GM10847 (cell line): Measurements from ENCODE around the gene NOS1AP.

Source experiments
- POLR2A ChIP-seq: IDR thresholded peaks from 2 replicates; pipeline ENCODE4 v1.6.1; 2011; ENCODE audit not compliant: insufficient read length; ENCODE audit errors: extremely low read depth

NOS1AP gene

DNA sequence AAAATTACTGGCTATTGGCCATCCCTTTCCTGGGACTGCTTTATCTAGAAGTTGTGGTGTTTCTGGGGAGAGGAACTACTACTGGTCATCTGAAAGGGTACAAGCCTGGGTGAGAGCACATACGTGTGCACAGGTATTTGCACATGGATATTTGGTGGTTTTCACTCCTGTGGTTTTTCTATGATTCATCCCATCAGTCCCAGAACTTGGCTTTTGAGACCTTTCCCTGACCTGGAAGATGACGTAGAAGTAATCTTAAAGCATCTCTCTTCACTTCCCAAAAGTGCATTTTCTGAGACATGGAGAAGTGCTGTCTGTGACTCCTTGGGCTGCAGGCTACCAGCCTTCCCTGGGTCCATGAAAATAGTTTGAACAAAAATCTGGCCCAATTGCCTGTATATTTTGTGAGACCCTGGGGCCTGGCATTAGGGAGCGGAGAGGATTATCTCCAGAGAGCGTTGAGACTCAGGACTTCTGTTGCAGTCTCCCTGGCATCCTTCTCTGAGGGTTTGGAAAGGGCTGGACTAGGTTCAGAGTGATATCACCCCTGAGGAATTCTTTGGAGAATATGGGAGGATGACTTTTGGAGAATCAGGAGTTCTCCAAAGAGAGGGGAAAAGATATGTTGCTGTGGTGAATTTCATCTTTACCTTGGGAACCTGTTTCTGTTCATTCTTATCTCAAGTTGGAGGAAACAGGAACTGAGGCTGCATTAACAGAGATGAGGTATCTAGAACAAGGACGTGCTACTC is 130.8 kb downstream of the NOS1AP start:
- TF ChIP-seq POLR2A, result no peak

GRCh38 chr1:162204129-162204822 is 134.8 kb downstream of the NOS1AP start:
- no peak for TF ChIP-seq POLR2A

GRCh38 chr1:162204823-162205155 is 135.3 kb downstream of the NOS1AP start:
- TF ChIP-seq POLR2A, result no peak

DNA sequence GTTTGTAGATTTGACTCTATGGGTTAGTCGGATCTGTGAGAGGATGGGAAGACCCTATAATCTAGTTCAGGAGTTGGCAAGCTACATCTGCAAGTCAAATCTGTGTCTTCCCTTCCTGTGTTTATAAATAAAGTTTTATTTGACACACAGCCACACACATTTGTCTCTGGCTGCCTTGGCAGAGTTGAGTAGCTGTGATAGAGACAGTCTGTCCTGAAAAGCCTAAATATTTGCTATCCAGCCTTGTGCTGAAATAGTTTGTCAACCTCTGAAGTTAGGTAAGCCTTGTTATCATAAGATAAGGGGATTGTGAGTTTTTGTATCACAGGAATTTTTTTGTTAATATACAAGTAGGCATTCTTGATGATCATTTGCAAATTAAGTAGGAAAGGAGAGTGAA is 136.8 kb downstream of the NOS1AP start:
- TF ChIP-seq POLR2A, result no peak

- TF ChIP-seq POLR2A, result no peak
Measured at GRCh38 chr1:162206749-162207635, 137.5 kb downstream of the NOS1AP start.

GRCh38 chr1:162207862-162208261 is 138.4 kb downstream of the NOS1AP start:
- TF ChIP-seq POLR2A, result no peak

DNA sequence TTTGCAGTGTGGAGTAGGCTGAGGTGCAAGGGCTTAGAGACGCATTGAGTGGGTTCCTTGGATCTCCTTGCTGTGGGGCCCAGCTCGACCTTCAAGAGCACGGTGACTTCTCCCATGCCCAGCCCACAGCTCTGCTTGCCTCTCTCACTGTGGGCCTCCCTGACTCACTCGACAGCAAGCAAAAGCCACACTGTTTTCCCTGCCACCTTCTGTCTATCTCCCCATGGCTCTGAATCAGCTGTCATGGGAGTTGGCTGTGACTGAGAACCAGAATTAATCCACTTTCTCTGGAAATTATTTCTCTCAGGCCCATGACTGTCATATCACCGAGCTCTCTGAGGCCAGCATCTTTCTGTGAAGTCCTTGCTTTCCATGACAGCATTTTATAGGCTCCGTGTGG is 140.7 kb downstream of the NOS1AP start:
- TF ChIP-seq POLR2A, result no peak

GRCh38 chr1:162212713-162213112 is 143.2 kb downstream of the NOS1AP start:
- no peak for TF ChIP-seq POLR2A

DNA sequence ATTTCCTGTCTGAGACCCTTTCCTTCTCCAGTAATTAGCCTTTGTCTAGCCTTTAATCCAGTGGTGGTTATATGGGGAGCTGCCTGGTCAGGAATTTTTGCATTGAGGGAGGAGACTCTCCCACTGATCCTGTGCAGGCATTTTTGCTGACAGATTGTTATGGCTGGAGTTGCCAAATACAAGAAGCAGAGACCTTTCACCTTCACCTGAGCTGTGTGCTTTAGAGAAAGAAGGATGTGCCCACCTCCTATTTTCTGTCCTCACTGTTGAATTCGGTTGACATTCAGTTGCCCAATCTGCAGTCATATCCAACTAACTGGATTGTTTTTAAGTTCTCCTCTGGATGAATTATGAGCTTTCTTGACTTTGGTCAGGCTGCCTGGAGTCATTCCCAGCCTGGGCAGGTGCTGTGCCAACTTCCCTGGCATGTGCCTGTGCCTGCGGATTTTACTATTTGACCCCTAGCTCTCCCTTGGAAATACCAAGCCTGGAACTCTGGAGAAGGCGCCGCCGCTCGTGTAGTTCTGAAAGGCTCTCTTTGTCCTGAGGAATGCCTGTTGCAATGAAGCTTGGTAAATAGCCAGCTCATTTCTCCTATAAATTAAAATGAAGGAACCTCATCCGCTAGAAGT is 143.9 kb downstream of the NOS1AP start:
- TF ChIP-seq POLR2A, result no peak

DNA sequence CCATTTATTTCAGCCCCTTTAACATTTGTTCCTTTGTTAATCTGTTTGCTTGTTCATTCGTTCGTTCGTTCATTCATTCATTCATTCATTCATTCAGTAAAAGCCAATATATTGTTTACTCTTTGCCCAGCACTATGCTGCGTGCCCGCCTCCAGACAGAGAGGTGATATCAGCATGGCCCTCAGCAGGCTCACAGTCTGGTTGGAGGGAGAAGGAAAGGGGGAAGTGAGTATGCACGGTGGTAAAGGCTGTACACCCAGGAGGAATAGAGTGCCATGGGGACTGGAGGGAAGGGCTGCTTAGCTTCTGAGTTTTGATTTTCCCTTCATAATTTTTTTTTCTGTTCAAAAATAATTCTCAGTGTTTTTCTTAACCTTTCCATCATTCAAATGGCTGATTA is 144.7 kb downstream of the NOS1AP start:
- TF ChIP-seq POLR2A, result no peak

DNA sequence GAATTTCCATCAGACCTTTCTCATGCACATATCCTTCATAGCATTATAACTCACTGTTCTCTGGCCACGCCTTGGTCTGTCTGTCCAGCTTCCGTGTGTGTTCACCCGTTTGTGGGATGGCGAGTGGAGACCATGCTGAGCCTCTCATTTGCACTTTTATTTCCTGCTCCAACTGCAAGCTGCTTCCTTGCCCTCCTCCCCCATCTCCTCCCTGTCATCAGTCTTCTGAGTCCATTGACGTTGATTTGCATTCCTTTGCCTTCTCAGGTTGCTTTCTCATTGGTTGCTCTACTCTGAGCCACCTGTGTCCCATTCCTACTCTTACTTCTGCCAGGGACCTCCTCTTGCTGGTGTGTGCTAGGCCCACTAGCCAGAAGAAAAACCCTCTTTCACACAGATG is 146.4 kb downstream of the NOS1AP start:
- no peak for TF ChIP-seq POLR2A

GRCh38 chr1:162216604-162217003 is 147.1 kb downstream of the NOS1AP start:
- no peak for TF ChIP-seq POLR2A

- TF ChIP-seq POLR2A, result no peak
Measured at GRCh38 chr1:162217706-162218105, 148.2 kb downstream of the NOS1AP start.

DNA sequence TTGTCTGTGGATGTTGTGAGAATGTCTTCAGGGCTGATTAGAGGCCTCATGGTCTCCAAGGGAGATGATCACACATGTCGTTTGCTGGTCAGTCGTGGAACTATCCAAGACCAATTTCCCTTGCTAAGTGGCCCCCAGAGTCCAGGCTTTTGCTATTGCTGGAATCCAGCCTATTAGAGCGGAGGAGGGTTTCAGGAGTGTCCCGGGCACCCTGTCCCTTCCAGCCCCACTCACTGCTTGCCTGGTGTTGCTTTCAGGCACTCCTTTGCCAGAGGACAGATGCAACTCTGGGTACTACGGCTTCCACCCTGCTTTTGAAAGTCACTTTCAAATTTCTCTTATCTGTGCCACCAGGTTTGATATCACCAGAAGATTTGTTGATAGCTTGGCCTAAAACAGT is 149.1 kb downstream of the NOS1AP start:
- no peak for TF ChIP-seq POLR2A

DNA sequence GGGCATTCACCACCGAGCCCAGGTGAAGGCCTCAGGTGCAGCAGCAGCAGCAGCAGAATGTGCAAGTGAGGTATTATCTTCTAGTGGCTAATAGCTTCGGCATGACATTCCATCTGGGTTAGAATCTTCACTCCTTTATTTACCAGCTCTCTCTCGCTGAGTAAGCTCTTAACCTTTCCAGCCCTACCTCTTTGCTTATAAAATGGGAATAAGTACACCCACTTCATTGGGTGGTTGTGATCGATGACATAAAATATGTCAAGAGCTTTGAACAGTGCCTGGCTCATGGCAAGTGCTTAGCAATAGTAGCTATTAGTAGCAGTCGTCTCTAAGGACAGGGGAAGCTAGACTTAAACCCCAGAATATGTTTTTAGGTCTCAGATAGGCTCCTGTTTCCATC is 149.5 kb downstream of the NOS1AP start:
- no peak for TF ChIP-seq POLR2A
